H1 (cell line): ENCODE measurements around the gene ARHGAP23. TPM values are rescaled to one million over a fixed set of nuclear protein-coding genes. Genes with fewer than 3 reads are reported as not detected.

Experiments
- ASH2L ChIP-seq: fragments of 200-600, 300-600 bp; sonication (generic); IDR thresholded peaks from one replicate; pipeline ENCODE4 v1.7.1; 2017; ENCODE audit warnings: low read length
- BCL11A ChIP-seq, 2 experiments: IDR thresholded peaks; one replicate each; pipeline ENCODE4 v1.6.1; 2011; ENCODE audit warnings: low read depth in 2 of 2, low read length in 2 of 2, mild to moderate bottlenecking in 2 of 2
- BRCA1 ChIP-seq: IDR thresholded peaks from 2 replicates; pipeline ENCODE4 v1.6.1; 2012; ENCODE audit warnings: low read depth, low read length, improper control_type of control experiment
- CEBPB ChIP-seq: IDR thresholded peaks from 2 replicates; pipeline ENCODE4 v1.6.1; 2012; ENCODE audit warnings: low read depth, low read length
- CHD1 ChIP-seq: IDR thresholded peaks from 2 replicates; pipeline ENCODE4 v1.6.1; 2012; ENCODE audit warnings: low read depth, low read length, improper control_type of control experiment
- CREB1 ChIP-seq: IDR thresholded peaks from 2 replicates; pipeline ENCODE4 v1.6.1; 2012; ENCODE audit warnings: inconsistent platforms
- EP300 ChIP-seq, 2 experiments: IDR thresholded peaks; 1 replicate in 1 of 2; 2 replicates in 1 of 2; pipeline ENCODE4 v1.6.1; 2011 to 2012; ENCODE audit warnings: low read depth in 2 of 2, low read length in 2 of 2, mild to moderate bottlenecking in 2 of 2, borderline replicate concordance in 1 of 2, inconsistent platforms in 1 of 2, moderate library complexity in 1 of 2
- HDAC6 ChIP-seq: IDR thresholded peaks from one replicate; pipeline ENCODE4 v1.7.1; 2012; ENCODE audit warnings: low read depth, mild to moderate bottlenecking, inconsistent platforms, low read length, moderate library complexity
- KDM1A ChIP-seq: fragments of 200-600, 300-600 bp; sonication (generic); IDR thresholded peaks from 2 replicates; pipeline ENCODE4 v1.7.1; 2016; ENCODE audit warnings: mild to moderate bottlenecking, low read length, borderline replicate concordance
- MAFK ChIP-seq: IDR thresholded peaks from 2 replicates; pipeline ENCODE4 v1.6.1; 2012; ENCODE audit warnings: low read depth, mild to moderate bottlenecking, improper control_type of control experiment, low read length
- PHF8 ChIP-seq: fragments of 200-600 bp; sonication (generic); conservative IDR thresholded peaks from 2 replicates; pipeline ENCODE4 v1.7.1; 2012; ENCODE audit warnings: low read depth, mild to moderate bottlenecking, inconsistent platforms, low read length, moderate library complexity
- RBBP5 ChIP-seq: IDR thresholded peaks from 2 replicates; pipeline ENCODE4 v1.7.1; 2012; ENCODE audit warnings: low read depth, mild to moderate bottlenecking, inconsistent platforms, low read length, moderate library complexity, borderline replicate concordance
- RFX5 ChIP-seq: IDR thresholded peaks from 2 replicates; pipeline ENCODE4 v1.6.1; 2011; ENCODE audit warnings: low read depth, low read length, improper control_type of control experiment, borderline replicate concordance
- SIN3A ChIP-seq, 2 experiments: IDR thresholded peaks in 1 of 2; conservative IDR thresholded peaks in 1 of 2; 2 replicates each; pipeline ENCODE4 v1.6.1; 2011 to 2012; ENCODE audit warnings: low read length in 2 of 2, improper control_type of control experiment in 1 of 2, low read depth in 1 of 2, mild to moderate bottlenecking in 1 of 2
- SIRT6 ChIP-seq: IDR thresholded peaks from one replicate; pipeline ENCODE4 v1.7.1; 2012; ENCODE audit warnings: low read length, inconsistent platforms
- SIX5 ChIP-seq: IDR thresholded peaks from 2 replicates; pipeline ENCODE4 v1.6.1; 2011; ENCODE audit warnings: mild to moderate bottlenecking, low read depth, low read length
- SP4 ChIP-seq: IDR thresholded peaks from 2 replicates; pipeline ENCODE4 v1.6.1; 2012; ENCODE audit warnings: low read length, inconsistent platforms
- SUZ12 ChIP-seq: fragments of 200-600 bp; sonication (generic); IDR thresholded peaks from 2 replicates; pipeline ENCODE4 v1.6.1; 2012; ENCODE audit warnings: mild to moderate bottlenecking, inconsistent platforms, low read length, moderate library complexity, mixed read lengths
- TAF7 ChIP-seq: optimal IDR thresholded peaks from 2 replicates; pipeline ENCODE3; 2011; ENCODE audit warnings: low read depth, mild to moderate bottlenecking, inconsistent platforms, low read length, moderate library complexity, borderline replicate concordance
- TBP ChIP-seq: IDR thresholded peaks from 2 replicates; pipeline ENCODE4 v1.6.1; 2011; ENCODE audit warnings: low read depth, low read length, improper control_type of control experiment
- TEAD4 ChIP-seq: IDR thresholded peaks from 2 replicates; pipeline ENCODE4 v1.6.1; 2012; ENCODE audit warnings: low read depth, low read length, inconsistent platforms, mixed read lengths
- ZNF274 ChIP-seq: IDR thresholded peaks from 2 replicates; pipeline ENCODE4 v1.7.0; 2012; ENCODE audit warnings: low read length, borderline replicate concordance; ENCODE audit errors: extremely low read depth
- polyA plus RNA-seq, 7 experiments: library from polyadenylated mRNA; depleted of rRNA in 3 of 7; stranded (reverse) in 5 of 7; unstranded in 2 of 7; fragments of >200 nt in 5 of 7; fragments of 200-250 nt in 2 of 7; gene quantifications; 1 replicate in 5 of 7; 2 replicates in 1 of 7; 4 replicates in 1 of 7; pipeline versions ENCODE4 v1.2.1 to v1.2.3, GENCODE V29; 2011 to 2013; ENCODE audit warnings: missing spikeins in 2 of 7, mixed read lengths in 2 of 7
- total RNA-seq: library from RNA; stranded (reverse); fragmentation: NEBNext Ultra II Directional; extraction: Animal tissue kit (Norgen Biotek cat#: 25700); gene quantifications from 2 replicates; pipeline ENCODE4 v1.2.1, GENCODE V29; 2021
- TF ChIP-seq, protein P1 (sequence below): IDR thresholded peaks from 2 replicates; pipeline ENCODE4 v1.6.1; 2012; ENCODE audit warnings: inconsistent platforms
- TF ChIP-seq, protein P2 (sequence below): IDR thresholded peaks from 2 replicates; pipeline ENCODE4 v1.6.1; 2012; ENCODE audit warnings: inconsistent platforms

The ARHGAP23 gene
- total and polyA plus RNA-seq, 2 of the 8 experiments (the other 6 are each of a cell fraction or from before 2014, with no cell fraction given), result 16.3 to 107 TPM

DNA sequence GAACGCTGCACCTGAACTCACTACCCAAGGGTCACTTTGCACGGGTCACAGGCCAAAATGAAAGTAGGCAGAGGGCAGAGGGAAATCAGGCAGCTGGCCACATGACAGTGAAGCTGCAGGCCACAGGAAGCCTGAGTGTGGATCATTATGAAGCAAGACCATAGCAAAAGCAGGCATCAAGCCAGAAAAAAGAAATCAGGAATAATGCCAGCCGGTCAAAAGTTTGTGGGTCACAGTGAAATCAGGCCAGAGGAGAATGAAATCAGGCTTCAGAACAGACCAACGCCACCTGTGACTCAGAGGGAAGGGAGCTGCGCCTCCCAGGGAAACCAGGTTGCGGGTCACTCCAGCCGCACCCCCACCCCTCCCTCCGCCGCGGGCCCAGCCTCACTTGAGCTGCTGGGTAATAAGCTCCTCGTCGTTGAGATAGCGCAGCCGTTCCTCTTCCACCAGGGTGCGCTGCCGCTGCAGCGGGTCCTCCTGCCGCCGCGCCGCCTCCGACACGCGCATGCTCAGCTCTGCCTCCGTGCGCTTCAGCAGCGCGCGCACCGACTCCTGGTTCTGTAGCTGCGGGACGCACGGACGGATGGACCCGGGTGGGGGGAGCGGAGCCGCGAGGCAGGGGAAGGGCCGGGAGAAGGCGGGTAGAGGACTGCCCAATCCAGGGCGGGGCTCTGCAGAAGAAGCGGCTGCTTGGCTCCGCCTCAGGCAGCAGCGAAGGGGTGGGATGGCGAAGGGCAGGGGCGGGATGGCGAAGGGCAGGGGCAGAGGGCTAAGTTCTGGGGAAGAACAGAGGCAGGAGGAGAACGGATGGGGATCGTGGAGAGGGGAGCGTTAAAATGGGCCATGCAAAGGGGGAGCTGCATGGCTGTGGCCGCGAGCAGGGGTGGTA, 129.8 kb downstream of the ARHGAP23 start (continued):
- TF ChIP-seq RBBP5 (no peak), SIRT6 (no peak), ASH2L (peak; percentile 38), CREB1 (peak; percentile 77), TEAD4 (no peak), SIX5 (no peak), MAFK (no peak), BCL11A (IDR thresholded peaks at IDR 0.05; ENCODE audit: low read depth in 2 of 2, low read length in 2 of 2) (no peak), SP4 (0 out of 2 replicates have a peak, but pooled peaks have one; percentile 69), SUZ12 (no peak), BRCA1 (no peak), TAF7 (no peak), ZNF274 (no peak), CEBPB (no peak), KDM1A (0 out of 2 replicates have a peak, but pooled peaks have one; percentile 4), RFX5 (no peak), HDAC6 (no peak), CHD1 (no peak), EP300 (IDR thresholded peaks at IDR 0.05; ENCODE audit: borderline replicate concordance in 1 of 2, low read depth in 2 of 2, low read length in 2 of 2) (0 out of 3 replicates have a peak, but pooled peaks of 1 of the 2 experiments have one; percentile 58), SIN3A (conservative IDR thresholded peaks at IDR 0.05 in 1 of 2, IDR thresholded peaks at IDR 0.05 in 1 of 2; ENCODE audit: low read depth in 1 of 2, low read length in 2 of 2) (peak in 1 of 2 experiments; percentile 60; a peak in 1 of 4 replicates), TBP (no peak; the same call in 1 of the 2 replicates), PHF8 (no peak)
- TF ChIP-seq, protein P1, sequence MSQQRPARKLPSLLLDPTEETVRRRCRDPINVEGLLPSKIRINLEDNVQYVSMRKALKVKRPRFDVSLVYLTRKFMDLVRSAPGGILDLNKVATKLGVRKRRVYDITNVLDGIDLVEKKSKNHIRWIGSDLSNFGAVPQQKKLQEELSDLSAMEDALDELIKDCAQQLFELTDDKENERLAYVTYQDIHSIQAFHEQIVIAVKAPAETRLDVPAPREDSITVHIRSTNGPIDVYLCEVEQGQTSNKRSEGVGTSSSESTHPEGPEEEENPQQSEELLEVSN, result peak; percentile 61
- TF ChIP-seq, protein P2, sequence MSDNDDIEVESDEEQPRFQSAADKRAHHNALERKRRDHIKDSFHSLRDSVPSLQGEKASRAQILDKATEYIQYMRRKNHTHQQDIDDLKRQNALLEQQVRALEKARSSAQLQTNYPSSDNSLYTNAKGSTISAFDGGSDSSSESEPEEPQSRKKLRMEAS, result peak; percentile 85
